Putamen (tissue), 1 donor: ENCODE measurements around the gene PEX14.
"Not testable (repeated sequence)": the region's sequence is repeated elsewhere in the genome, so short reads cannot be mapped to it uniquely, and the experiment has no call there.

Source experiments
- DNase-seq: peaks from one replicate; pipeline ENCODE4 v3.0.0-alpha.2; 2016; ENCODE audit warnings: low spot score

The PEX14 gene

GRCh38 chr1:10494754-10495474 lies 20.2 kb downstream of the PEX14 start:
- DNase-seq: peak; percentile 59

GRCh38 chr1:10495475-10495817 lies 20.7 kb downstream of the PEX14 start:
- no peak for DNase-seq

DNA sequence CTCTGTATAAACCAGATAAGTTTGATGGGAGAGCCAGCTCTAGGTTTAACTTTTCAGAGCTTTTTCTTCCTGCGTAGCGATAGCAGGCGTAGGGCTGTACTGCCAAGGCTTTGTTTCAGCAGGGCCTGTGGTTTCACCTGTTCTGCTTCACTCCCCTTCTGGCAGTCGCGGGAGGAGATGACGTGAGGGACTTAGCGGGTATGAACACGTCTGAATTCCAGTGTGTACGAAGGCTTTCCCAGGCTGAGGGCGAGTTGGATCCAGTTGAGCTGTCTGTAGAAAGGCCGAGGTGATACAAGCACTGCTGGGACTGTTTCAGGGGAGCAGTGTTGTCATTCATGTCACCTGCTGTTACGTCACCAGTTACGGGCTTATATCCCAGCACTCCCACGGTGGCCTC lies 21.2 kb downstream of the PEX14 start:
- no peak for DNase-seq

DNA sequence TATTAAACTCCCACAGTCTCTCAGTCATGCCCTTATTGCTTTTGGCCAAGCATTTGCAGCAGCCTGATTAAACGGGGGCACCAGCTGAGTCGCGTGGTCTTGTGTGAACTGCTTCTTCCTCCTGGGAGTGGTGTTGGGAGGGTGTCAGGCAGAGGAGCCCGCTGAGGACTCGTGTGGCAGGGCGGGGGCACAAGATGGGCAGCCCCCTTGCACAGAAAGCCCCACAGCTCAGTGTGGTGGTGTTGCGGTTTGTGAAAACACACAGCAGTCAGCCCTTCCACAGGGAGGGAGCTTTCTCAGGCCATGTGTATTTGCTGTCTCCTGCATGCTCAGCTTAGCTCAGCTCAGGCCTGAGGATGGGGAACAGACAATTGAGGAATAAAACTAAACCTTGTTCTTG lies 22.4 kb downstream of the PEX14 start:
- DNase-seq: no peak

GRCh38 chr1:10498231-10498630 lies 23.5 kb downstream of the PEX14 start:
- no peak for DNase-seq

DNA sequence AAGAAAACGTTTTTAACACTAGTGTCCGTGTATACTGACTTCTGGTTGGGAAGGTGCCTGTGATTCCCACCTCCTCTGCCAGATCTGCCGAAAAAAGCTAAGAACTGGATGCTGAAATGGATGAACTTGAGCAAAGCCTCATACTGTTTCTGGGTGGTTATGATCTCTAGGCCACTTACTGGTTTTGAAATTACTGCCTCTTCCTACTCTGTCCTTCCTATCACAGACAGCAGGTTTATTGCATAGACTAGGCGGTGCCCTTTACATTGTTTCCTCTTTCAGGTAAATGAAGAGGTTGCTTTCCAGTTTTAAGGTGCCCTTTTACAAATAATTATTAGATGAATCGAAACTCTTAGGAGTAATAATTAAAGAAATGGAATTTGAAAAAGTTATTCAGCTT lies 27.5 kb downstream of the PEX14 start:
- no peak for DNase-seq

DNA sequence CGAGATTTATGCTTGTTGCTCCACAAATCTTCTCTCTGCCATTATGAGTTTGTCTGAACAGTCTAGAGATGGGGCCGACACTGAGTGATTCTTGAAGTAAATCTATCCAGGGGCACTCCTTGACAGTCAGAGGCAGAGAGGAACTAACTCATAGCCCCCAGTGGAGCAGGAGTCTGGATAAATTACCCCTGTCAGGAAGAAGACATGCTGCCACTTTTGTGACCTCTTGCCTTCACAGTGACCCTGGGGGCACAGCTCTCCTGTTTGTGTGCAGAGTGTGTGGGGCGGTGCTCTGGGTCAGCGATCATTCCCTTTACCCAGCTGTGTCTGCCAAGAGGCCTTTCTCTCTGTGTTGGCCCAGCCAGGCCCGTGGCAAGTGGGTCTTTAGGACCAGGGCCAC lies 29.5 kb downstream of the PEX14 start:
- no peak for DNase-seq

DNA sequence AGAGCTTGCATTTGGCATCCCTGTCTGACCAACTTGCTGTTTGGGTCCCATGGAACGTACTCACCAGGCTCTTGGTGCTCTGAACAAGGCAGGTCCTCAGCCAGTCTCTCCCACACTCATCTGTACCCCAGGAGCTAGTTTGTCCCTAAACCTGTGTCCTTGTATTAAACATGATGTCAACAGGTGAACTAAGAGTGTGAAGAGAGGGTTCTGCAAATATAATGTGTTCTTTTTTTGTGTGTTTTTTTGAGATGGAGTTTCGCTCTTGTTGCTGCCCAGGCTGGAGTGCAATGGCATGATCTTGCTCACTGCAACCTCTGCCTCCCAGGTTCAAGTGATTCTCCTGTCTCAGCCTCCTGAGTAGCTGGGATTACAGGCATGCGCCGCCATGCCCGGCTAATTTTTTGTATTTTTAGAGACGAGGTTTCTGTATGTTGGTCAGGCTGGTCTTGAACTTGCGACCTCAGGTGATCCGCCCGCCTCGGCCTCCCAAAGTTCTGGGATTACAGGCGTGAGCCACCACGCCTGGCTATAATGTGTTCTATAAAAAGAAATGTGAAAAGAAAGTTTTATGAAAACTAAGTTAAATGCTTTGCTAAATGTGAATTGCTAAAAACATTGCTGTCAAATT lies 31.4 kb downstream of the PEX14 start:
- DNase-seq: not testable (repeated sequence)

DNA sequence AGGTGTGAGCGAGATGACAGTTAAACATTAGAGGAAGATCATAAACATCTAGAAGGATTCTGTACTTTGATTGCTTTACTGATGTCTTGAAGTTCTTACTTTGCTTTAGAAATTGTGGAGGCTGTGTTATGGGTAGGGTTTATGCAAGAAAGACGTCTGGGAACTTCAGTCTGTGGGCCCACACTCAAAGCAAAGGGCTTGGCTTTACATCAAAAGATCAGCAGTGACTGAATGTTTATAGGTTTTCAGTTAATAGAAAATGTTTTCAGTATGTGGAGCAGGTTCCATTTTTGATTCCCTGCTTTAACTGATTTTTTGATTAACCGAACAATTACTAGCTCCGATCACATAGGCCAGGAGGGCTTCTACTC lies 31.9 kb downstream of the PEX14 start:
- DNase-seq: no peak

DNA sequence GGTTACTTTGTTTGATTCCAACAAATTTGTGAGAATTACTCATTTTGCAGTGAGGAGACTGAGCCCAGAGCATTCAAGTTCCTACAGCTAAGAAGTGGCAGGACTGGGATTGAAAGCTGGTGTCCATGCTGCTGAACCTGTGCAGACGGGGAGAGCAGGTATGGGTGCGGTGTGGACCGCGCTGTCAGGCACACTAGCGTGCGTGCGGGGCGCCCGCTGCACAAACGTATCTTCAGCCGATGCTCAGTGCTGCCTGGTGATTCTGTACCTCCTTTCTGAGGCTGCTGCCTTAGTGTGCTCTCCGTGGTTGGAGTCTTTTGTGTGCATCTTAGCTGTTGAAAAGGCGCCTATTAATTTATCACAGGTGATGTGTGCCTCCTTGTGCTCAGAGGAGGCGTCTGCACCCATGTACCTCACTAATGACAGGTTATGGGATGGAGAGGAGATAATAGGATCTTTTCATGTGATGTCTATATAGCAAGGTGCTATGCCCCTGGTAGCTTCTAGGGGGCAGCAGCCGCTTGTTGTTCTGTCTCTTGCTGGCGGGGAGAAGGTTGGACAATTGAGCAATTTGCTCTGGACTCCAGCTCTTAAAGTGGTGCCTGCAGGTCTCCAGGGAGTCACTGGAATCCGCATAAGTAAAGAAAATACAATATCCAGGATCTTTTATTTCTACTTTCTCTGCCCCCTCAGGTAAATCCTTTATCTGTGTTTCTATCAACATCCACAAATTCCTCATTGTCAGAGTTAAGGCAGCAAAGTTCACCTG lies 32.5 kb downstream of the PEX14 start:
- peak; percentile 69 for DNase-seq

- DNase-seq: no peak
Measured at GRCh38 chr1:10508511-10508951, 33.8 kb downstream of the PEX14 start.

DNA sequence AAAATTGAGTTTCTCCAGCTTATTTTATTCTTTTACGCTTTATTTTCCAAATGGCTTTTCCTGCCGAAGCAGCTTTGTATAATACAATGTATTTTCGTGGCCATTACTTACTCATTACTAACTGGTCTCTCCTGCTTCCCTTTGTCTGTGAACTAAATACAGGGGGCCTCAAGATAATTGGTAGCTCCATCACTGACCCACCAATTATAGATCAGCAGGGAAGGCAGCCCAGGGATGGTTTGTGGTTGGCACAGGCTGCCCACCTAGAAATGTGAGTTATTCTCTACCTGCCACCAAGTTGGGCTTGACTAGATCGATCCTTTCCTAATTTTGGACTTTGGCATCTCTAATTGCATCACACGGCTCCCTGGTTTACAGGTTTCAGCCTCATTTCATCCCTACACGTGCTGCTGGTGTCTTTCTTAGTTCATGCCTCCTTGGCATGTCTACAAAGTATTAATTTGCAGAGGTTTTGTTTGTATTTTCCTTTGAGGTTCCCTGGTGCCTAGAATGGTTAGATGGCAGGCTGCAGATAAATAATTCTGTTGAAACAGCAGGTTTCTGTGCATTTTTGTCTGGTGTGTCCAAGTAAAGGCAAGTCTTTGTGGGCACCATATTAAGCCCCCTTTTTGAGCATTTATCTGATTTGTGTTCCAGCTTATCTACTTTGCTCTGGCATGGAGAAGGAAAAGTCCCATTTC lies 35.2 kb downstream of the PEX14 start:
- DNase-seq: no peak

- peak; percentile 33 for DNase-seq
Measured at GRCh38 chr1:10510520-10511493, 36.1 kb downstream of the PEX14 start.

DNA sequence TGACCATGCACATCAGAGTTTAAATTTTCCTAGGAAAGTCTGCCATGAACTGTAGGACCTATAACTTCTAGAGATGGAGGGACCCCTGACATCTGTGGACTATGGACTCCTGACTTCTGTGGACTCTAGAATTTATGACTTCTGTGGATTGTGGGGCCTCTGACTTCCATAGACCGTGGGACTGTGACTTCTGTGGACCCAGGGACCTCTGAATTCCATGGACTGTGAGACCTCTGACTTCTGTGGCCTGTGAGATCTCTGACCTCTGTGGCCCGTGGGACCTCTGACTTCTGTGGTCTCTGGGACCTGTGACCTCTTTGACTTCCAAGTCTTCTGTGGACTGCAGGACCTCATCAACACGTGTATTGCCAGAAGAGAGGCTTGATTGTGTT lies 36.7 kb downstream of the PEX14 start:
- no peak for DNase-seq

DNA sequence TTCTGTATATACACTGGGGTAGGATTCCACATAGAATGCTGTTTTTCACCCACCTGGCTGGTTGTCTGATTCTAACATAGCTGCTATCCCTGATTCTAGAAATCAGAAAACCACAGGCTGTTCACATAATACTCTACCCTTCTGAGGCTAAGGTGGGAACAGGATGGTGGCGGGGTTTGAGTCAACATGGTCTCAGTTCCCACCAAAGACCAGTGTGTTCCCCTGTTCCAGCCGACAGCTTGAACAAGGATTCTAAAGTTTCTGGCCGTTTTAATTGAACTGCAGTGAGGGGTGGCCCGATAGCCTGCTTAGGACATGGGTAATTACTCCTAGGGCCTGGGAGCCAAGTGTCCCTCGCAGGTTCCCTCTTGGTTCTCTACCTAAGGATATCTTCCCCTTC lies 38.4 kb downstream of the PEX14 start:
- DNase-seq: no peak

GRCh38 chr1:10514490-10515235 lies 39.9 kb downstream of the PEX14 start:
- no peak for DNase-seq

DNA sequence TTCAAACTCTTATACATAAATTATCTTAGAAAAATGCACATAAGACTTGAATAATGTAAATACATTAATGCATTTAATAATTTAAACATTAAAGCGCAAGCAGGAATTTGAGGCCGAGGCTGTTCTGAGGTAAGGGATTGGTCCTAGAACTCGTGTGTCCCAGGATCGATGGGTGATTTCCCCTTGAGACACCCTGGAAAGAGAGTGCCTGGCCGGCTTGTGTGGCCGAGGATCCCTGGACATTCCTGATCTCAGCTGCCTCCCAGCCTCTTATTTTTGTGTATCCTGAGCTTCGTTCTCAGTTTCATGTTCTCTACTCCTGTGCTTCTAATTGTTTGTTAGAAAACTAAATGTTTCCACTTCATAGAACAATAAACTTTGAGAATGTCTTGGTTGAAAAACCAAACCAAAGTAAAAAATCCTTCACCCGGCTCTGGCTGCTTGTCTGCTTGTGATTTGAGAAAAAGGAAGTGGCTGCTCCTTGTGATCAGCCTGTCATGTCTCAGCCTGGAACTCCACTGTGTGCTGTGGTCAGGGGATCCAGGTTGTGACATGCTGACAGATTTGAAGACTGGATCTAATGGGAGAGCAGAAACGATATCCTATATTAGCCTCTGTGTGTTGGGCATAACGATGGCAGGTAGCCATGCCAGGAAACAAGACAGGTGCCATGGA lies 40.7 kb downstream of the PEX14 start:
- no peak for DNase-seq

DNA sequence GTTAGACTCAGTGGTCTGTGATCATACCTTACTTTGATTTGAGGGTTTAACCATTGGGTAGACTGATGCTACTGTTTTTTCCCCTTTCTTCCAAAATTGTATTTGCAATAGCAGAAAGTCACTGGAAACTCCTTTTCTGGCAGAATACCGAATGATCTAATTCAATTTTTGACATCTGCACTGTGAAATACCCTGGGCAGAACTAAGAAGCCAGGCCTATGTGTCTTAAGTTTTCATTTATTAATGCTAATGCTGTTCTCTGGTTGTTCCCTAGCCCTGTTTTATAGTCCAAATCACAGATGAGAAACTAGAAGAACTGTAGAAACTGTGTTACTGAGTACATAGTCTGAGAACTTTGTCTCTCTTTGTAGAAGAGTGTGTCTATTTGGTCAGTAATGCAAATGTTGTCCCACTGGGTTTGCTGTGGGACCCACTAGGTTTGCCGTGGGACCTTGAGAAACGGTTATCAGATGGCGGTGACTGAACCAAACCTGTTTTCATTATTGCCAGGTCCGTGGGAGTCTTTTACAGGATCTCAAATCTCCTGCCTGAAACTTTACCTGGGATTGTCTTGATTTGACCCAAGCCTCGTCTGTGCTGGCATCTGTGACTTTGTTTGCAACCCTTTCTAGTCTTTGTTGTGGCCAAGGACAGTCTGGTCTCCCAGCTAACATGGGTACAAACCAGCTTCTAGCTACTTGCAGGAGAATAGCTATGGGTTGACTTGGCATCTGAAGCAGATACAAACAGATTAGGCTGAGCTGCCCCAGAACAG lies 41.4 kb downstream of the PEX14 start:
- no peak for DNase-seq

- no peak for DNase-seq
Measured at GRCh38 chr1:10516925-10517676, 42.4 kb downstream of the PEX14 start.
